ENCODE results near the gene GSG1L. TPM values are rescaled to one million over a fixed set of nuclear protein-coding genes. Genes with fewer than 3 reads are reported as not detected.

The GSG1L gene
- total RNA-seq = not detected in 2 replicates

GRCh38 chr16:28063591-28064061, at the start of gene GSG1L:
Gene GSG1L (minus strand): TSS chr16:28063714. CDS start chr16:28063424, 290 bp downstream.

Other genes with a start within 250 kb of the GSG1L start
- gene XPO6, start 148.3 kb upstream of the GSG1L start, total RNA-seq = 45.8 and 90.2 TPM in 2 replicates
- under 0.01 and 0.32 TPM in 2 replicates for gene SBK1, start 228.8 kb upstream of the GSG1L start, total RNA-seq

Data from epithelial cell of alveolus of lung (primary cell).